GM19397 (cell line): ENCODE results near the gene TPST2.

Experiments used
- ATAC-seq: cut with Tn5 transposase; IDR thresholded peaks from one replicate; pipeline ENCODE4 v1.9.1; 2021; ENCODE audit warnings: mild to moderate bottlenecking, moderate library complexity; ENCODE audit not compliant: unreplicated experiment

The TPST2 gene

GRCh38 chr22:26581633-26582168 is 8.2 kb downstream of the TPST2 start:
- ATAC-seq, result no peak

DNA sequence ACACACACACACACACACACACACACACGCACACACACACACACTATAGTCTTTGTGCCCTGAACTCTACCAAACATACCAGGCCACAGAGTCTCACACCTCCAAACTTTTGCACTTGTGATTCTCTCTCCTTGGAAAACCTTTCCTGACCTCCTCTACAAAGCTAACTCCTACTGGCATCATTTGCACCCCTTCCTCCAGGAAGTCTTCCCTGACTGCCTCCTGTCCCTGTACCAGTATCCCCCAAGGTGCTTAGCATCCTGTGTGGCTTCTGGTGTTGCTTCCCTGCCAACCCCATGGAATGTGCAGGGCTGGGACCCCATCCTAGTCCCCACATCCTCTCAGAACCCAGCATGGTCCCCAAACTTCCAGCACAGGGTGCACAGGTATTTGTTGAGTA is 8.9 kb downstream of the TPST2 start:
- no peak for ATAC-seq

DNA sequence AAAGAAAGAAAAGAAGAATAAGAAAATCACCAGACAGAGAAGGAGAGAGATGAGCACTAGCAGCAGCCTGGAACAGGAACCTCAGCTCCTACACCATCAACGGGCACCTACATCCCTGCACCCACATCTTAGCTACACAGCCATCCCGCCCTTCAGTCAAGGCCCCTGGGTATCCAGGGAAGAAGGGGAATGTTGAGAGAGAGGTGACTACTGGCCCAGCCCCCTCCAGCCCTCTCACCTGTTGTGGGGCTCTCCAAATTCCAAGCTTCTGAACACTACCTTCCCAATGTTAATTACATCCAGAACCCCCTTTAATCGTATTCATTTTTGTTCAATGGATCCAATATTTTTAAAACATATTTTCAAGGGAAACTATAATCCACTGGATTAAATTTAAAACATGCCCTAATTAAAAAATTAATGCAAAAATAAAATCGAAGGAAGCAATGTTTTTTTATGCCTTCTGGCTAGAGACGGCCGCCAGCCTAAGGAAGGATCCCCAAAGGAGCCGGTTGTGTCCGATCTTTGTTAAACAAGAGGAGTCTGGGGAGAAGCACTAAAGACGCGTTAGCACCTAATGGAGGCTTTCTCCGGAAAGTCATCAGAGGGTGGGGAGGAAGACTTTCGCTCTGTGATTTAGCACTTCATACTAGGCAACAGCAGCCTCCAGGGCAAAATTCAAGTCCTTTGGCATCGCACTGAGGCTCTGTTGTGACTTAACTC is 9.5 kb downstream of the TPST2 start:
- ATAC-seq, result no peak

DNA sequence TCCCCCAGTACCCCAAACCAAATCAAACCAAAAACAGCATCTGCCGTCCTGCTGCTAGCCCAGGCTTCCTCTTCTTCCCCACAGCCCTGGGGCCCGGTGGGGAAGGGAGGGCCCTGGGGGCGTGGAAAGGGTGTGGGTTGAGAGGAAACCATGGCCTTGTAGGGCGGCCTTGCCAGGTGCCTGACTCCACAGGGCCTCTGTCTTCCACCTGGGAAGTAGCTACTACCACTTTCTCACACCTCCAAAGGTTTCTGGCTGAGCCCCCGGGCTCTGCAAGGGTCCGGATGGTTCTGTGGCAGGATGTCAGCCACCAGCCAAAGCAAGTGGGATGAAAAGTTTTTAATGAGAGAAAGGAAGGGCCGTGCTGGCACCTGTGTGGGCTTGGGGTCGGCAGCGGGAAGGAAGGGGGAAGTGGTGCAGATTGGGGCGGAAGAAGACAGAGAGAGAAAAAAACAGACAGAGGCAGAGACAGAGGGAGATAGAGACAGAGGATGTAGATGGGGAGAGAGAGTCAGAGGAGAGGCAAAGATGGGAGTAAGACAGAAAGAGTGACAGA is 10.5 kb downstream of the TPST2 start:
- ATAC-seq, result peak; percentile 81

DNA sequence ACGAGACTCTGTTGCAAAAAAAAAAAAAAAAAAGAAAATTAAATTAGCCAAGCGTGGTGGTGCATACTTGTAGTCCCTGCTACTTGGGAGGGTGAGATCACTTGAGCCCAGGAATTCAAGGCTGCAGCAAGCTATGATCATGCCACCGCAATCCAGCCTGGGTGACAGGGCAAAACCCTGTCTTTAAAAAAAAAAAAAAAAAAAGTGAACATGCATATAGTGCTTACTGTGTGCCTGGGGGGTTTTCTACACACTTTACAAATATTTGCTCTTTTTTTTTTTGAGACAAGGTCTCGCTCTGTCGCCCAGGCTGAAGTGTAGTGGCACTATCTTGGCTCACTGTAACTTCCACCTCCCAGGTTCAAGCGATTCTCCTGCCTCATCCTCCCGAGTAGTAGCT is 12.9 kb downstream of the TPST2 start:
- no peak for ATAC-seq

- ATAC-seq, result no peak
These were observed 13.8 kb downstream of the TPST2 start for GRCh38 chr22:26576026-26576680.

GRCh38 chr22:26574001-26574723 is 15.8 kb downstream of the TPST2 start:
- no peak for ATAC-seq

GRCh38 chr22:26573026-26573662 is 16.8 kb downstream of the TPST2 start:
- ATAC-seq, result no peak

DNA sequence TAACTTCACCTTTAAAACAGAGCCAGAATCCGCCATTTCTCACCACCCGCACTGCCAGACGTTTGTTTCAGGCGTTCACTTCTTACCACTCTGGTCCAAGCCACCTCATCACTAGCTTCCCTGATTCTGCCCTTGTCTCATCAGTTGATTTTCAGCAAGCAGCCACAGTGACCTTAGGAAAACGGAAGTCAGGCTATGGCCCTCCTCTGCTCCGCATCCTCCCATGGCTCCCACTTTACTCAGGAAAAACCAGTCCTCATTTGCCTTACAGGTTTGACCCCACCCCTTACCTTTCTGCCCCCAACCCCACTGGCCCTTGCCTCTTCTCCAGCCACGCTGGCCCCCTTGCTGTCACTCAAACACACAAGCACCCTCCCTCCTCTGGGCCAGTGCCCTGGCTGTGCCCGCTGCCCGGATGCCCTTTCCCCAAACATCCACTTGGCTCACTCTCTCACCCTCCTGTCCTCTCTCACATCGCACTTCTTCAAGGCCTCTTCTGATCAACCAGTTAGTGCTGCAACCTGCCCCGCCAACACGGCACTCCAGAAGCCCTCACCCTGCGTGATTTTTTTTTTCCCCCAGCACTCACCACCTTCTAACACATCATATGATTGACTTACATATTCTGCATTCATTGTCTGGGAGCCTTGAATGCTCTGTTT is 18.9 kb downstream of the TPST2 start:
- ATAC-seq, result no peak

GRCh38 chr22:26570115-26570514 is 19.8 kb downstream of the TPST2 start:
- no peak for ATAC-seq

- no peak for ATAC-seq
These were observed 21.7 kb downstream of the TPST2 start for GRCh38 chr22:26568207-26568706.

- ATAC-seq, result no peak
These were observed 22.3 kb downstream of the TPST2 start for GRCh38 chr22:26567610-26568009.

DNA sequence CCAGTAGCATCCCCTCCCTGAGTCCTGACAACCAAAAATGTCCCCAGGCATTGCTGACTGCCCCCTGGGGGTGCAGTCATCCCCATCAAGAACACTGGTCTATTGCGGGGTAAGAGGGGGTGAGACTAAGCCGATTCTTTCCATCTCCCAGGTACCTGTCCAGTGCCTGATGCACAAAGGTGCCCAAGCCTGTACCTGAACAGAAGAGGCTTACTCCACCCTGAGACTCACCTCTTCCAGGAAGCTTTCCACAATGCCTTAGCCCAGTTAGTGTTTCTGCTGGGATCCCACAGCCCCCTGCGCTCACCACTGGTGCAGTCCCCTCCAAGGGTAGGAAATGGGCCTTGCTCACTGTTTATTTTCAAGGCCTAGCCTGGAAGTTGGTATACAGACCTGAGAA is 22.9 kb downstream of the TPST2 start:
- ATAC-seq, result no peak

GRCh38 chr22:26565889-26566288 is 24.0 kb downstream of the TPST2 start:
- ATAC-seq, result no peak

- ATAC-seq, result no peak
These were observed 24.8 kb downstream of the TPST2 start for GRCh38 chr22:26565181-26565580.

GRCh38 chr22:26564672-26565071 is 25.3 kb downstream of the TPST2 start:
- no peak for ATAC-seq

GRCh38 chr22:26564181-26564580 is 25.8 kb downstream of the TPST2 start:
- ATAC-seq, result no peak

- ATAC-seq, result no peak
These were observed 26.9 kb downstream of the TPST2 start for GRCh38 chr22:26563022-26563421.

- no peak for ATAC-seq
These were observed 28.0 kb downstream of the TPST2 start for GRCh38 chr22:26561756-26562417.
